ENCODE measurements around the gene ZDHHC24. TPM values are rescaled to one million over a fixed set of nuclear protein-coding genes. Genes with fewer than 3 reads are reported as not detected.

ZDHHC24 gene
- total RNA-seq, 2 donors from 2014 or later, result 7.7 to 10.7 TPM

DNA sequence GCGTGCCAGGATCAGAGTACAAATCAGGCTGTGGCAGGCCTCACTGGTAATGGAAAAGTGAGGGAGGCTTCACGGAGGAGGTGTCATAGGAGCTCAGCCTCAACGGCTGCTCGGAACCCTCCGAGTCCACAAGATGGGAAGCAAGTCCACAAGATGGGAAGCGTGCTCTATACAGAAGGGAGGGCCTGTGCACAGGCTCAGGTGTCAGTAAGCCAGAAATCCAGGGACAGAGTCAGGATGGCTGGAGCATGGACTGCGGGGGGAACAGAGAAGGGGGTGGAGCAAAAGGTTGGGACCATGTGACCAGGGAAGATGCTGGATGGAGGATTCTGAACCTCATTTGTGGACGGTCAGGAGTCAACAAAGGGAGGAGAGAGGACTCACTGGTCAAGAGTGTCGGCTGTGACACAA is 69.0 kb downstream of the ZDHHC24 start:
- H3K4me3 ChIP-seq, result no peak overlapping the region
- H3K27ac ChIP-seq, result no peak overlapping the region
- intact Hi-C loops (cut with DNase I), result no loop called here
- no peaks in the 10 kb centered on the region for H3K9me3 ChIP-seq
- no peaks in the 10 kb centered on the region for H3K27me3 ChIP-seq
- H3K36me3 ChIP-seq, result no peaks in the 10 kb centered on the region
- TF ChIP-seq, protein P1, sequence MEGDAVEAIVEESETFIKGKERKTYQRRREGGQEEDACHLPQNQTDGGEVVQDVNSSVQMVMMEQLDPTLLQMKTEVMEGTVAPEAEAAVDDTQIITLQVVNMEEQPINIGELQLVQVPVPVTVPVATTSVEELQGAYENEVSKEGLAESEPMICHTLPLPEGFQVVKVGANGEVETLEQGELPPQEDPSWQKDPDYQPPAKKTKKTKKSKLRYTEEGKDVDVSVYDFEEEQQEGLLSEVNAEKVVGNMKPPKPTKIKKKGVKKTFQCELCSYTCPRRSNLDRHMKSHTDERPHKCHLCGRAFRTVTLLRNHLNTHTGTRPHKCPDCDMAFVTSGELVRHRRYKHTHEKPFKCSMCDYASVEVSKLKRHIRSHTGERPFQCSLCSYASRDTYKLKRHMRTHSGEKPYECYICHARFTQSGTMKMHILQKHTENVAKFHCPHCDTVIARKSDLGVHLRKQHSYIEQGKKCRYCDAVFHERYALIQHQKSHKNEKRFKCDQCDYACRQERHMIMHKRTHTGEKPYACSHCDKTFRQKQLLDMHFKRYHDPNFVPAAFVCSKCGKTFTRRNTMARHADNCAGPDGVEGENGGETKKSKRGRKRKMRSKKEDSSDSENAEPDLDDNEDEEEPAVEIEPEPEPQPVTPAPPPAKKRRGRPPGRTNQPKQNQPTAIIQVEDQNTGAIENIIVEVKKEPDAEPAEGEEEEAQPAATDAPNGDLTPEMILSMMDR (IDR thresholded peaks at IDR 0.05), result no peak
- H3K9ac ChIP-seq (ENCODE audit: low read depth in 2 of 2, low read length in 2 of 2), result no peak overlapping the region
- no peak for DNase-seq
- H3K4me1 ChIP-seq, result no peaks in the 10 kb centered on the region

GRCh38 chr11:66476173-66476840 is 69.5 kb downstream of the ZDHHC24 start:
- intact Hi-C loops (cut with DNase I), result no loop called here
- Histone ChIP-seq H3K4me3 (no peak overlapping the region), H3K4me1 (no peaks in the 10 kb centered on the region), H3K9ac (ENCODE audit: low read depth in 2 of 2, low read length in 2 of 2) (no peak overlapping the region), H3K27me3 (no peaks in the 10 kb centered on the region), H3K27ac (no peak overlapping the region), H3K36me3 (no peaks in the 10 kb centered on the region), H3K9me3 (no peaks in the 10 kb centered on the region)
- TF ChIP-seq, protein P1 (IDR thresholded peaks at IDR 0.05), result no peak
- DNase-seq, result no peak

DNA sequence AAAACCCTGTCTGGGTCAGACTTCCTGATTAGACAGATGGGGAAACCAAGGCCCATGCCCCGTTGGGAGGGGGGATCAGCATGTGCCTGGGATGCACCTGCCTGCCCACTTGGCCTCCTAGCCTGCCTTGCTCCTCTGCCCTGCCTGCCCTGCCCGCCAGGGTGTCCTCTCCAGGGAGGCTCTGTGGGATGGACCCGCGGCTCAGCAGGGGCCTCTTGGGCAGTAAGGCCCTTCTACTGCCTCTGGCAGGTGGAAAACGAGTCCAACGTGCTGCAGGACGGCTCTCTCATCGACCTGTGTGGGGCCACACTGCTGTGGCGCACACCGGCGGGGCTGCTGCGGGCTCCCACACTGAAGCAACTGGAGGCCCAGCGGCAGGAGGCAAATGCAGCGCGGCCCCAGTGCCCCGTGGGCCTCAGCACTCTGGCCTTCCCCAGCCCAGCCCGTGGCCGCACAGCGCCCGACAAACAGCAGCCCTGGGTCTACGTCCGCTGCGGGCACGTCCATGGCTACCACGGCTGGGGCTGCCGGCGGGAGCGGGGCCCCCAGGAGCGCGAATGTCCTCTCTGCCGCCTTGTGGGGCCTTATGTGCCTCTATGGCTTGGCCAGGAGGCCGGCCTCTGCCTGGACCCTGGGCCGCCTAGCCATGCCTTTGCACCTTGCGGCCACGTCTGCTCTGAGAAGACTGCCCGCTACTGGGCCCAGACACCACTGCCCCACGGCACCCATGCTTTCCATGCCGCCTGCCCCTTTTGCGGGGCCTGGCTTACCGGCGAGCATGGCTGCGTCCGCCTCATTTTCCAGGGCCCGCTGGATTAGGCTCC is 70.3 kb downstream of the ZDHHC24 start:
- TF ChIP-seq, protein P1 (IDR thresholded peaks at IDR 0.05), result no peak
- Histone ChIP-seq H3K27me3 (no peaks in the 10 kb centered on the region), H3K36me3 (no peaks in the 10 kb centered on the region), H3K9ac (ENCODE audit: low read depth in 2 of 2, low read length in 2 of 2) (no peak overlapping the region), H3K4me3 (no peak overlapping the region), H3K9me3 (no peaks in the 10 kb centered on the region), H3K27ac (no peak overlapping the region), H3K4me1 (no peaks in the 10 kb centered on the region)
- DNase-seq, result no peak
- intact Hi-C loops (cut with DNase I), result no loop called here

- Histone ChIP-seq H3K9me3 (no peaks in the 10 kb centered on the region), H3K4me3 (no peak overlapping the region), H3K36me3 (no peaks in the 10 kb centered on the region), H3K4me1 (no peaks in the 10 kb centered on the region), H3K27me3 (no peaks in the 10 kb centered on the region), H3K9ac (ENCODE audit: low read depth in 2 of 2, low read length in 2 of 2) (no peak overlapping the region), H3K27ac (no peak overlapping the region)
- intact Hi-C loops (cut with DNase I), result no loop called here
- no peak for DNase-seq
- TF ChIP-seq, protein P1 (IDR thresholded peaks at IDR 0.05), result no peak
These were observed 72.0 kb downstream of the ZDHHC24 start for GRCh38 chr11:66473608-66474515.

GRCh38 chr11:66473167-66473566 is 72.7 kb downstream of the ZDHHC24 start:
- DNase-seq, result no peak
- Histone ChIP-seq H3K9ac (ENCODE audit: low read depth in 2 of 2, low read length in 2 of 2) (no peak overlapping the region), H3K36me3 (no peaks in the 10 kb centered on the region), H3K27ac (no peak overlapping the region), H3K27me3 (no peaks in the 10 kb centered on the region), H3K4me1 (no peaks in the 10 kb centered on the region), H3K9me3 (no peaks in the 10 kb centered on the region), H3K4me3 (no peak overlapping the region)
- intact Hi-C loops (cut with DNase I), result no loop called here
- TF ChIP-seq, protein P1 (IDR thresholded peaks at IDR 0.05), result no peak

All from colonic mucosa (tissue), 4 donors.